ENCODE data around the gene TPH2. TPM values are rescaled to one million over a fixed set of nuclear protein-coding genes. Genes with fewer than 3 reads are reported as not detected.

TPH2 gene
- total RNA-seq, 4 donors from 2014 or later = not detected

GRCh38 chr12:72012874-72013273 is 74.2 kb downstream of the TPH2 start:
- Histone ChIP-seq H3K4me1 (no peaks in the 10 kb centered on the region), H3K36me3 (no peaks in the 10 kb centered on the region), H3K9me3 (no peaks in the 10 kb centered on the region), H3K27ac (no peak overlapping the region), H3K4me3 (no peak overlapping the region), H3K27me3 (no peaks in the 10 kb centered on the region)
- no peak for DNase-seq
- no peak for TF ChIP-seq POLR2A (IDR thresholded peaks at IDR 0.05)
- no peak for TF ChIP-seq CTCF (IDR thresholded peaks at IDR 0.05)
- intact Hi-C loops (cut with DNase I) = no loop called here
- WGBS, 2 donors = 58 to 60% methylated on average over 4 of the region's 4 CpGs

- DNase-seq = no peak
- Histone ChIP-seq H3K27ac (no peak overlapping the region), H3K4me1 (no peaks in the 10 kb centered on the region), H3K27me3 (no peaks in the 10 kb centered on the region), H3K36me3 (no peaks in the 10 kb centered on the region), H3K4me3 (no peak overlapping the region), H3K9me3 (no peaks in the 10 kb centered on the region)
- intact Hi-C loops (cut with DNase I) = no loop called here
- no peak for TF ChIP-seq CTCF (IDR thresholded peaks at IDR 0.05)
- no peak for TF ChIP-seq POLR2A (IDR thresholded peaks at IDR 0.05)
- 72 to 86% methylated on average over 1 of the region's 1 CpG for WGBS, 2 donors
Observed at GRCh38 chr12:72015895-72016294, 77.2 kb downstream of the TPH2 start.

DNA sequence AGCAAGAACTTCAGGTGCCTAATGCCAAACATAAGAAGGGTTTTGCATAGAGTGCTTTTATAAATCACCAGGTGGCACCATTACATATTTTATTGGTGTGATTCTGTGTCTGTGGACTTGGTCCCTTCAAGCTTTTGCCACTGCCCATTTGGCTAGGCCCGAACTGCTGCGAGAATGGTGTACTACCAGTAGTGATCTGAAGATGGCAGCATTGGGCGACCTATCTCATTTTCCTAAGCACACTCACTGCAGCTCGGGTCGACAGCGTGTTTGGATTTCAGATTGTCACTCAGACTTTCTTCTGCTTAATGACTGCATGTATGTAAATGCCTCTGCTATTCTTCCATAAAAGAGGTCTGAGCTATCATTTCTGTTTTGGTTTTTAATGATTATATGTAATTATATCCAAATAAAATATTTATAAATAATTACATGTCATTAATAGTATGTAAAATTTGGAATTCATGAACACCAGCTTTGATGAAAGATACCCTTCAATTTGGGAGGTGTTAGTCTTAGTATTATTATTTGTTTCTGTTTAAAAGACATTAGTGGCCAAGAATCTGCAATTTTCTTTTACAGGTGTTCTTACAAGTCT is 78.5 kb downstream of the TPH2 start:
- intact Hi-C loops (cut with DNase I) = no loop called here
- Histone ChIP-seq H3K4me1 (no peaks in the 10 kb centered on the region), H3K4me3 (no peak overlapping the region), H3K36me3 (no peaks in the 10 kb centered on the region), H3K9me3 (no peaks in the 10 kb centered on the region), H3K27ac (no peak overlapping the region), H3K27me3 (no peaks in the 10 kb centered on the region)
- peak; percentile 30 to 68 (median 61) for TF ChIP-seq CTCF (IDR thresholded peaks at IDR 0.05)
- TF ChIP-seq POLR2A (IDR thresholded peaks at IDR 0.05) = no peak
- WGBS, 2 donors = 0 to 1% methylated on average over 6 of the region's 6 CpGs
- DNase-seq = no peak

DNA sequence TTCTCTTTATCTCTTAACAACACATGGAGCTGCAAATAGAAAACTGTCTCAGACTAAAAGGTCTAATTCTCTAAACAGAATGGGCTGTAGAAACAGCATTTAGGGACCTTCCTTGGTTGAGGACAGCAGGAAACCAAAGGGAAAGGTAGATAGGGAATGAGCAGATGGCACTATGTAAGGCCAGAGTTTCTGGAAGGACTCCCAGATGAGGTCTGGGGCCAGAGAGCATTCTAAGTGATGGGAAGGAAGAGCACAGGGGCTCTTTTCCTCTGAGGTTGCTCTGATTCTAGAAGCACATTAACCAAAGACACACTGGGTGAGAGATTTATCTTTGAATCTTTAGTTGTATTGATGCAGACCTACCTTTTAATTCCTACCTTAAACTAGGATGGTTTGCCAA is 79.4 kb downstream of the TPH2 start:
- no peak for TF ChIP-seq POLR2A (IDR thresholded peaks at IDR 0.05)
- no peak for TF ChIP-seq CTCF (IDR thresholded peaks at IDR 0.05)
- Histone ChIP-seq H3K36me3 (no peaks in the 10 kb centered on the region), H3K4me3 (no peak overlapping the region), H3K4me1 (no peaks in the 10 kb centered on the region), H3K9me3 (no peaks in the 10 kb centered on the region), H3K27ac (no peak overlapping the region), H3K27me3 (no peaks in the 10 kb centered on the region)
- intact Hi-C loops (cut with DNase I) = no loop called here
- DNase-seq = no peak

DNA sequence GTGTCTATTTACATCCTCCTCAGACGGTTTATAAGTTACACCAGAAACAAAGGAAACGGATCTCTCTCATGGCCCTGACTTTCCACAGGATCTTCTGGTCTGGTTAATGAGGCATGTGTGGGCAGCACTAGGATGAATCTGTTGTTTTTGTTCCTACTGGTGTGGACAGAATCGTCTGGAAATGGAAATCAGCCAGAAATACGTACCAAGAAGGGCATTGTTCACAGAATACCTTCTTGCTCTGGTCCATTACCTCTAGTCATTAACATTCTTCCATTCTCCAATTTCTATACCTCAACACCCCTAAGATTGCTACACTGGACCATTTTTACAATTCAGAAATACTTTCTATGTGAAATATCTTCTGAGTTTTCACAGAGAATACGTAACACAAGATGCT is 86.0 kb downstream of the TPH2 start:
- intact Hi-C loops (cut with DNase I) = no loop called here
- Histone ChIP-seq H3K4me3 (no peak overlapping the region), H3K27ac (no peak overlapping the region), H3K9me3 (no peaks in the 10 kb centered on the region), H3K27me3 (no peaks in the 10 kb centered on the region), H3K4me1 (no peaks in the 10 kb centered on the region), H3K36me3 (no peaks in the 10 kb centered on the region)
- WGBS, 2 donors = 28 to 43% methylated on average over 5 of the region's 5 CpGs
- DNase-seq = no peak
- TF ChIP-seq CTCF (IDR thresholded peaks at IDR 0.05) (no peak), POLR2A (IDR thresholded peaks at IDR 0.05) (no peak)

Measured in esophagus squamous epithelium (tissue), 5 donors.